GM21576 (cell line): ENCODE measurements around the gene NAA40.

ENCODE experiments used
- ATAC-seq: cut with Tn5 transposase; IDR thresholded peaks from one replicate; pipeline ENCODE4 v1.9.1; 2021; ENCODE audit warnings: mild to moderate bottlenecking, moderate library complexity; ENCODE audit not compliant: unreplicated experiment

Gene NAA40

GRCh38 chr11:63912678-63913077 is 26.1 kb upstream of the NAA40 start:
- ATAC-seq: no peak

- no peak for ATAC-seq
These were observed 24.7 kb upstream of the NAA40 start for GRCh38 chr11:63913866-63914830.

- ATAC-seq: no peak
These were observed 23.7 kb upstream of the NAA40 start for GRCh38 chr11:63914896-63915691.

DNA sequence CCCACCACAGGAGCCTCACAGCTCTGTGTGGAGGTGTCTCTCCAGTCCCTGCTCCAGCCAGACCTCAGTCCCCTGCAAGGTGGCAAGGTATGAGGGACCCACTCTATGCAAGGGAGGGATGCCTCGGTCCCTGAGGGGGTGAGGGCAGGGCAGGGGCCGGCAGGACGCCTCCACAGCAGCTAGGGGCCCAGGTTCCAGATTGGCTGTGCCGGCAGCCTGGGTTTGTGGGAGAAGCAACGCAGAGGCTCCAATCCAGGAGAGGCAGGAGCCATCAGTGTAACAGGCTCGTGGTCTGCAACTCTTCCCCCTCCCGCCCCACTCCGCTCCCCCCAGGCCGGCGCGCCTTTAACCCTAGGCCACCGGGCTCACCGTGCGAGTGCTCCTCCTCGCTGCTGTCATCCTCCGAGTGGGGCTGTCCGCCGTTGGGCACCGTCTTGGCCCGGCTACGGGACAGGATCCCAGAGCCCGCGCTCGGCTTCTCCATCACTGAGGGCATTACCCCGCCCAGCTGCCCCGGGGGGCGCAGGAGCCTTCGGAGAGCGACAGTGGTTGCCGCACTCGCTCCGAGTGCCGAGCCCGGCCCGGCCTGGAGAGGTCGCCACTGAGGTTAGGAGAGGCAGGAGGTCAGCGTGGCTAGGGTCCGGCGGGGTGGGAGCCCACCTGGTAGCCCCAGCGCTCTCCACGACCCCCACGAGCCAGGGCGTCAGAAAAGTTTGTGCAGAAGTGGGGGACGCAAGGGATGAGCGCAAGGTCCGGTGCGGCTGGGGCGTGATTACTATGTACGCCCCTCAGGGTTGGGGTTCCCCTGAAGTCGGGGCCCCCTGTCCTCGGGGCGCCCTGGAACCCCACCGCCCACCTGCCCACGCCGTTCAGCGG is 22.6 kb upstream of the NAA40 start:
- ATAC-seq: no peak

GRCh38 chr11:63916837-63917691 is 21.7 kb upstream of the NAA40 start, which contains the start of gene RCOR2:
RCOR2 (minus strand) TSS chr11:63917164; CDS start chr11:63916456, 708 bp downstream.
- ATAC-seq: no peak

GRCh38 chr11:63917692-63918506 is 20.9 kb upstream of the NAA40 start:
- ATAC-seq: no peak

DNA sequence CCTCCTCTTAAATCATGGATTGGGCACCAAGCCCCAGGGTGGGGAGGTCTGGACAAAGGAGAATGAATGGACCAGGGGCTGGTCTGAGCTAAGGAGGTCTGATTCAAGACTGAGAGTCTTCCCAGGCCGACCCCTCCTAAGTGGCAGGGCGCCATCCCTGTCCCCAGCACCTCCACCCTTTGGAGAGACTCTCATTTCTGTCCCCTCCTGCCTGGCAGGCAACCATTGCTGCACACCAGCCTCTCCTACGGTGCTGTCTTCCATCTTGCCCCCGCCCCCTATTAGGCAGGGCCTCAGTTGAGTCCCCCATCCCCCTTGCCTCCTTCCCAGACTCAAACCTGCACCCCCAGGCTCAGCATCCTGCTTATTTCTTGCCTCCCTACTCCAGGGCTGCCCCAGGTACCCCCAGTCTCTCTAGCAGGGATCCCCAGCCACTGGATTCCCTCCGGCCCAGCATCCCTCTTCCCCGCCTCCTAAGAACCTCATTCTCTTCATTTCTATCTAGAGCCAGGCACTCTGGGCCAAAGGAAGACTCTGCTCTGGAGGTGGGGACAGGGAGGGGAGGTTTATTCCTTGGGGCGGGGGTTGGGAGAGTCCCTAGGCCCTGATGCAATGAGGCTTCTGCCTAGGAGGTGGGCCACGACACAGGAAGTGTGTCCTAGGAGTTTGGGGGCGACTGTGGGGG is 20.2 kb upstream of the NAA40 start:
- no peak for ATAC-seq

DNA sequence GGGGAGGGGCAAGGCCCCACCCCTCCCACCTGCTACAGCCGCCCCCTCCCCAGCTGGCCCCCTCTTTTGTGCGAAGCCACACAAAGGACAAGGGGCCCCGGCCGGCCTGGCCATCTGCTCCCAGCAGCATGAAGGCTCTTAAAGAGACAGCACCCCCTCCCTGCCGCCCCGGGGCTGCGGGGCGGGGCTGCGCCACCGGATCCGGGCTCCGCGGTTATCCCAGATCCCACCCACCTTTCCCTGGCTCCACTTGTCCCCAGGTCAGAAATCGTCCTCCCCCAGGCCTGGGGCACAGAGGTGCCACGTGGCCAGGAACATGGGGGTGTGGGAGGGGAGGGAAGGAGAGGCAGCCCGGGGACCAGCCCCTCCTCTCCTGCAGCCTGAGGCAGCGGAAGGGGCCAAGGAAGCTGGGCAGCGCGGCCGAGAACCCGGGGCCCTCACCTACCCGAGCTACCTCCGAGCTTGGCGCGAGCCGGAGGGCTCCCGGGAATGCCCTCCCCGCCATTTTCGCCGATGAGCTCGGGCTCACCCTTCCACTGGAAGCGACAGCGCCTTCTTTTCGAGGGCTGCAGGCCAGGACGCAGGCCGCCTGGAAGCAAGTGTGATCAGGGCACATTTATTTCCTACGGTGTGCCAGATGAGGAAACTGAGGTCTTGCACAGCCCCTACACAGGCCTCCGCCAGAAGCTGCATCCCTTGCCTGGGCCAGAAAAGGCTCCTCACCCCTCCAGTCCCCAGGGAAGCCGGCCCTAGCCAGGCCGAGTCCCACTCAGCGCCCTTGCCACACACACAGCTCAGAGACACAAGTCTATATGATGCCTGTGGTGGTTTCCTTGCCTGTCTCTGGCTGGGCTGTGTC is 19.3 kb upstream of the NAA40 start:
- no peak for ATAC-seq

DNA sequence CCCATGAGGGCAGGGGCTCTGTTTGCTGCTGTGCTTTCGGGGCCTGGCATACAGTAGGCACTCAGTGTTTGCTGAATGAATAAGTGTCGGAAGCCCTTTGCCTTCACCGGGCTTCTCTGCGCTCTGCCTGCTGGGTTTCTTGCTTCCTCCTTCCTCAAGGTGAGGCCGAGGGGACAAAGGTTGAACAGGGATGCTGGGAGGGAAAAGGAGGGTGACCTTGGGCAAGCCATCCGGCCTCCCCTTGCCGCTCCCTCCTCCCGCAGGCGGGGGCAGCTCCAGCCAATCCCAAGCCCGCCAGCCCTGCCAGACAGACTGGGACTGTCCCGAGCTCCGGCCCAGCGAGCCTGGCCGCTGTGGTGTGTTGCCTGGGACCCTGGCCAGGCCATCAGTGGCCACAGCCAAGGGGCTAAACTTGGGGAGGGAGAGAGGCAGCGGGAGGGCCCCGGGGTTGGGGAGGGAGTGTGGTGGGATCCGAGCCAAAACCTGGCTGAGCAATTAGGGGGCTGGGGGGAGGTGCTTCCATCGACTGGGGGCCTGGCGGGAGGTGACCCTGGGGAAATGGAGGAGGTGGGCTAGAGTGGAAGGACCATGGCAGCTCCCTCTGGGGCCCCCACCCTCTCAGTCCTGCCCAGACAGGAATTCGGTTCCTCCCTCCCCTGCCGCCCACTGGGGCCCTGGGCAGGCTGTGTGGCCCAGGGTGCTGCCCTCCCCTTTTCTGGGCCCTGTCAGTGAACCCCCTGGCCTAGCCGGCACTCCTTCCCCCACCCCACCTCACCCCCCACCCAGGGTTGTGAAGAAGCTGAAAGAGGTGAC is 18.5 kb upstream of the NAA40 start:
- no peak for ATAC-seq

GRCh38 chr11:63920939-63921417 is 17.8 kb upstream of the NAA40 start:
- no peak for ATAC-seq

- ATAC-seq: no peak
These were observed 16.1 kb upstream of the NAA40 start for GRCh38 chr11:63922673-63923192.

- ATAC-seq: no peak
These were observed 15.5 kb upstream of the NAA40 start for GRCh38 chr11:63923319-63923718.

- no peak for ATAC-seq
These were observed 9.2 kb upstream of the NAA40 start for GRCh38 chr11:63929616-63930015.

DNA sequence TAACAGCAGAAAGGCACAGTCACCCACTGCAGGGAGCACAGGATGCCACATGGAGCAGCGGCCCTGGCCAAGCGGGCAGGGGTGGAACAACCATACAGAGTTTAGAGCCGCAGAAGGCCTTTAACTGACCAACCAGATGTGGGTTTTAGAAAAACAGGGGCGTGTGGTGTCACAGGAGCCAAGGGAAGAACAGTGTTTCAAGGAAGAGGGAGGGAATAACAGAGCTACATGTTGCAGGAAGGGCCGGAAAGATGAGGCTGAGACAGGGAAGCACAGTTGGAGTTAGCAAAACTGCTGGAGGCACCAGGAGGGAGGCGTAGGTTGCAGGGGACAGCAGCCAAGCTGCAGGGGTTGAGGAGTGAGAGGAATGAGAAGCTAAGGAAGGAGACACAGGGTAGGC is 7.8 kb upstream of the NAA40 start:
- ATAC-seq: no peak

DNA sequence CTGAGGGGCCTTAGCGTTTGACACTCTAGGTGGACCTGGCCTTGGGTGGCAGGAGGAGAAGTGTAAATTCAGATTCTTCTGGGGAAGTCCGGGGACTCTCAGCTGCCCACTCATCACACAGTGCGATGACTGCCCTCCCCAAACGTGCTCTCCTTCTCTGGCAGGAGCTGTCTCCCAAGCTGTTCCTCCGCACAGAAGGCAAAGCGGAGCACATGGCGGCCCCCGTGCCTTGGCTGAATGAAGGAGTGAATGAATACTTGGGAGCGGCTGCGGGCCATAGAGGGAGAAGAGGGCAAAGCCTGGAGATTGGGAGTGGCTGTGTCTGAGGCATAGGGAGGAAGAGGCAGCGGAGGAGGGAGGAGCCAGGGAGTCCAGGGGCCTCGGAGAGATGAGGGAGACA is 6.9 kb upstream of the NAA40 start:
- no peak for ATAC-seq

GRCh38 chr11:63933459-63933858 is 5.3 kb upstream of the NAA40 start:
- ATAC-seq: no peak
